Ramos (cell line): ENCODE measurements around the gene MCUB.
"Not testable (repeated sequence)": the region's sequence is repeated elsewhere in the genome, so short reads cannot be mapped to it uniquely, and the experiment has no call there.

ENCODE experiments used
- in situ Hi-C: fragments of 300-500 bp; cut with MboI; formaldehyde crosslinking; loops from one replicate; pipeline ENCODE4 v1.14.3; 2022; ENCODE audit warnings: low sequenced_read_pairs; ENCODE audit not compliant: unreplicated experiment

Gene MCUB

GRCh38 chr4:109675181-109675580 is 115.1 kb downstream of the MCUB start:
- in situ Hi-C loops = no loop called here

- in situ Hi-C loops = no loop called here
These were observed 115.8 kb downstream of the MCUB start for GRCh38 chr4:109675843-109676242.

GRCh38 chr4:109676886-109677285 is 116.8 kb downstream of the MCUB start:
- in situ Hi-C loops = no loop called here

- in situ Hi-C loops = not testable (repeated sequence)
These were observed 118.4 kb downstream of the MCUB start for GRCh38 chr4:109678472-109678871.

- in situ Hi-C loops = not testable (repeated sequence)
These were observed 118.9 kb downstream of the MCUB start for GRCh38 chr4:109678925-109679324.

- in situ Hi-C loops = no loop called here
These were observed 122.8 kb downstream of the MCUB start for GRCh38 chr4:109682875-109683274.

GRCh38 chr4:109683621-109684253 is 123.7 kb downstream of the MCUB start:
- in situ Hi-C loops = no loop called here

- in situ Hi-C loops = no loop called here
These were observed 124.7 kb downstream of the MCUB start for GRCh38 chr4:109684727-109685126.

- in situ Hi-C loops = no loop called here
These were observed 130.8 kb downstream of the MCUB start for GRCh38 chr4:109690690-109691410.

GRCh38 chr4:109691411-109691920 is 131.4 kb downstream of the MCUB start:
- in situ Hi-C loops = no loop called here

GRCh38 chr4:109698656-109699055 is 138.6 kb downstream of the MCUB start:
- in situ Hi-C loops = no loop called here

GRCh38 chr4:109699553-109700225 is 139.6 kb downstream of the MCUB start:
- in situ Hi-C loops = no loop called here

GRCh38 chr4:109701566-109702410 is 141.7 kb downstream of the MCUB start:
- in situ Hi-C loops = no loop called here

GRCh38 chr4:109702950-109703663 is 143.1 kb downstream of the MCUB start, which contains the start of gene CASP6:
Gene CASP6 (minus strand): TSS chr4:109703445. CDS start chr4:109703395, 50 bp downstream.
- in situ Hi-C loops = no loop called here

GRCh38 chr4:109703664-109704361 is 143.8 kb downstream of the MCUB start:
- in situ Hi-C loops = no loop called here

- in situ Hi-C loops = no loop called here
These were observed 148.4 kb downstream of the MCUB start for GRCh38 chr4:109708435-109708834.

GRCh38 chr4:109708990-109709389 is 148.9 kb downstream of the MCUB start:
- in situ Hi-C loops = no loop called here

GRCh38 chr4:109713500-109713899 is 153.5 kb downstream of the MCUB start:
- in situ Hi-C loops = no loop called here

- in situ Hi-C loops = no loop called here
These were observed 158.7 kb downstream of the MCUB start for GRCh38 chr4:109718759-109719158.
